Thymus (tissue), 11 donors: ENCODE results near the gene RAB4A. TPM values are rescaled to one million over a fixed set of nuclear protein-coding genes. Genes with fewer than 3 reads are reported as not detected.

Experiments
- DNase-seq, 9 donors: peaks; one replicate each; pipeline ENCODE4 v3.0.0-alpha.2; 2013; ENCODE audit warnings: low spot score in 9 of 9, low read depth in 6 of 9, missing footprints in 1 of 9
- H3K27ac ChIP-seq, 2 donors: one replicate each; pipeline ENCODE4 v1.5.1; 2013; ENCODE audit warnings: control low read depth in 1 of 2, low read depth in 1 of 2, low read length in 1 of 2, mild to moderate bottlenecking in 1 of 2, moderate library complexity in 1 of 2
- H3K27me3 ChIP-seq, 2 donors: one replicate each; pipeline ENCODE4 v1.5.1; 2013; ENCODE audit warnings: low read length in 1 of 2; ENCODE audit not compliant: control insufficient read depth in 2 of 2, insufficient read depth in 1 of 2
- H3K36me3 ChIP-seq, 2 donors: one replicate each; pipeline ENCODE4 v1.5.1; 2013; ENCODE audit warnings: low read length in 1 of 2, mild to moderate bottlenecking in 1 of 2, moderate library complexity in 1 of 2; ENCODE audit not compliant: control insufficient read depth in 2 of 2, insufficient read depth in 2 of 2
- H3K4me1 ChIP-seq, 2 donors: one replicate each; pipeline ENCODE4 v1.5.1; 2013; ENCODE audit warnings: low read length in 2 of 2; ENCODE audit not compliant: control insufficient read depth in 2 of 2, insufficient read depth in 2 of 2
- H3K4me3 ChIP-seq, 2 donors: one replicate each; pipeline ENCODE4 v1.5.1; 2013; ENCODE audit warnings: low read length in 2 of 2, control low read depth in 1 of 2, mild to moderate bottlenecking in 1 of 2
- H3K9me3 ChIP-seq, 2 donors: one replicate each; pipeline ENCODE4 v1.5.1; 2013; ENCODE audit warnings: low read length in 1 of 2, mild to moderate bottlenecking in 1 of 2; ENCODE audit not compliant: control insufficient read depth in 2 of 2, insufficient read depth in 1 of 2
- WGBS: extraction: QIAGEN DNeasy Blood & Tissue Kit; methylation state at CpG from one replicate; pipeline ENCODE4 v1.1.7; 2013; 5-methylcytosine and 5-hydroxymethylcytosine counted together
- polyA plus RNA-seq: library from polyadenylated mRNA; stranded (reverse); fragments of 200-250 nt; gene quantifications from one replicate; pipeline ENCODE4 v1.2.3, GENCODE V29; 2013
- total RNA-seq: library from RNA; stranded (reverse); fragments of 120-200 nt; gene quantifications from one replicate; pipeline ENCODE4 v1.2.4, GENCODE V29; 2013
- donor health status: healthy.

The RAB4A gene
- total and polyA plus RNA-seq, 2 donors = 32.0 to 39.6 TPM

DNA sequence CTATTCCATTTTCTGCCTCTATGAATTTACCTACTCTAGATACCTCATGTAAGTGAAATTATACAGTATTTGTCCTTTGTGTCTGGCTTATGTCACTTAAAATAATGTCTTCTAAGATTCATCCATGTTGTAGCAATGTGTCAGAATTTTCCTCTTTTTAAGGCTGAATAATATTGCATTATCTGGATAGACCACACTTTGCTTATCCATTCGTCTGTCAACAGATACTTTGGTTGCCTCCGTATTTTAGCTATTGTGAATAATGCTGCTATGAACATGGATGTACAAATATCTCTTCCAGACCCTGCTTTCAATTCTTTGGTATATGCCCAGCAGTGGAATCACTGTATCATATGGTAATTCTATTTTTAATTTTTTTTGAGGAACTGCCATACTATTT is 82.1 kb downstream of the RAB4A start:
- H3K4me1 ChIP-seq = no peaks in the 10 kb centered on the region
- no peak for DNase-seq
- no peaks in the 10 kb centered on the region for H3K9me3 ChIP-seq
- H3K27me3 ChIP-seq = no peaks in the 10 kb centered on the region
- no peaks in the 10 kb centered on the region for H3K36me3 ChIP-seq
- H3K4me3 ChIP-seq = no peak overlapping the region
- no peak overlapping the region for H3K27ac ChIP-seq
- 98% methylated on average over 2 of the region's 2 CpGs for WGBS

DNA sequence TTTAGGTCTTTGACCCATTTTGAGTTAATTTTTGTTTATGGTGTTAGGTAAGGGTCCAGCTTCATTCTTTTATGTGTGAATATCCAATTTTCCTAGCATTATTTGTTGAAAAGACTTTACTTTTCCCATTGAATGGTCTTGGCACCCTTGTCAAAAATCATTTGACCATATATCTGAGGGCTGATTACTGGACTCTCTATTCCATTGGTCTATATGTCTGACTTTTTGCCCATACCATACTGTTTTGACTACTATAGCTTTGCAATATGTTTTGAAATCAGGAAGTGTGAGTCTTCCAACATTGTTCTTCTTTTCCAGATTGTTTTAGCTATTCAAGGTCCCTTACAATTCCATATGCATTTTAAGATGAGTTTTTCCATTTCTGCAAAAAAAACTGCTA is 83.3 kb downstream of the RAB4A start:
- Histone ChIP-seq H3K9me3 (no peaks in the 10 kb centered on the region), H3K27me3 (no peaks in the 10 kb centered on the region), H3K36me3 (no peaks in the 10 kb centered on the region), H3K4me3 (no peak overlapping the region), H3K27ac (no peak overlapping the region), H3K4me1 (no peaks in the 10 kb centered on the region)
- no peak for DNase-seq

Other genes with a start within 250 kb of the RAB4A start
- gene CCSAP, start 71.9 kb downstream of the RAB4A start, total RNA-seq = 18.7 TPM
- 18.9 TPM for gene CCSAP, start 71.9 kb downstream of the RAB4A start, polyA plus RNA-seq
- gene ACTA1, start 163.0 kb downstream of the RAB4A start, total RNA-seq = 1.5 TPM
- 6.4 TPM for gene ACTA1, start 163.0 kb downstream of the RAB4A start, polyA plus RNA-seq
- 38.5 TPM for gene NUP133, start 237.2 kb downstream of the RAB4A start, total RNA-seq
- gene NUP133, start 237.2 kb downstream of the RAB4A start, polyA plus RNA-seq = 39.4 TPM